Keratinocyte (primary cell): ENCODE results near the gene FBXW5. TPM values are rescaled to one million over a fixed set of nuclear protein-coding genes. Genes with fewer than 3 reads are reported as not detected.

Source experiments
- DNase-seq: peaks from one replicate; pipeline ENCODE4 v3.0.0-alpha.2; 2011; ENCODE audit warnings: low read depth, missing footprints, low spot score
- FAIRE-seq: peaks from 2 replicates; lab custom pipeline; 2011; peaks lifted over from hg19 to GRCh38; lab: Jason Lieb, UNC
- H2AFZ ChIP-seq: 2 replicates; pipeline ENCODE4 v1.6.0; 2012; ENCODE audit warnings: low read length, control low read depth, inconsistent platforms; ENCODE audit not compliant: control insufficient read depth
- H3K27ac ChIP-seq: 2 replicates; pipeline ENCODE4 v1.5.1; 2011; ENCODE audit warnings: low read length; ENCODE audit not compliant: control insufficient read depth, insufficient read depth
- H3K27me3 ChIP-seq: 3 replicates; pipeline ENCODE4 v1.6.0; 2011; ENCODE audit warnings: low read length; ENCODE audit not compliant: control insufficient read depth, insufficient read depth; ENCODE audit errors: extremely low read depth
- H3K36me3 ChIP-seq, 2 experiments: 2 replicates in 1 of 2; 3 replicates in 1 of 2; pipeline ENCODE4 v1.5.1; 2011; ENCODE audit warnings: low read length in 2 of 2, mild to moderate bottlenecking in 1 of 2; ENCODE audit not compliant: control insufficient read depth in 2 of 2, insufficient read depth in 2 of 2; ENCODE audit errors: extremely low read depth in 1 of 2
- H3K4me1 ChIP-seq: 3 replicates; pipeline ENCODE4 v1.5.1; 2011; ENCODE audit warnings: low read length; ENCODE audit not compliant: control insufficient read depth, insufficient read depth; ENCODE audit errors: extremely low read depth
- H3K4me2 ChIP-seq: 3 replicates; pipeline ENCODE4 v1.6.0; 2011; ENCODE audit warnings: low read depth, low read length; ENCODE audit not compliant: control insufficient read depth, insufficient read depth; ENCODE audit errors: extremely low read depth
- H3K4me3 ChIP-seq, 3 experiments: fragments of 200-600 bp in 1 of 3; sonication (generic) in 1 of 3; 2 replicates in 2 of 3; 3 replicates in 1 of 3; pipeline ENCODE4 v1.5.1; 2011 to 2016; ENCODE audit warnings: low read length in 3 of 3, mild to moderate bottlenecking in 3 of 3, control low read depth in 2 of 3, inconsistent platforms in 1 of 3, low read depth in 1 of 3, mixed read lengths in 1 of 3, mixed run types in 1 of 3, moderate library complexity in 1 of 3; ENCODE audit not compliant: control insufficient read depth in 2 of 3, insufficient read depth in 2 of 3; ENCODE audit errors: extremely low read depth in 1 of 3
- H3K79me2 ChIP-seq: 2 replicates; pipeline ENCODE4 v1.6.0; 2012; ENCODE audit warnings: low read length; ENCODE audit not compliant: control insufficient read depth, insufficient read depth
- H3K9ac ChIP-seq: 3 replicates; pipeline ENCODE4 v1.6.0; 2011; ENCODE audit warnings: low read length; ENCODE audit not compliant: control insufficient read depth, insufficient read depth; ENCODE audit errors: extremely low read depth
- H3K9me1 ChIP-seq: 3 replicates; pipeline ENCODE4 v1.6.0; 2011; ENCODE audit warnings: low read length; ENCODE audit not compliant: control insufficient read depth, insufficient read depth; ENCODE audit errors: extremely low read depth
- H3K9me3 ChIP-seq: 2 replicates; pipeline ENCODE4 v1.5.1; 2012; ENCODE audit warnings: low read depth, low read length; ENCODE audit not compliant: control insufficient read depth
- H4K20me1 ChIP-seq: 3 replicates; pipeline ENCODE4 v1.6.0; 2011; ENCODE audit warnings: low read length; ENCODE audit not compliant: control insufficient read depth, insufficient read depth; ENCODE audit errors: extremely low read depth
- EZH2 ChIP-seq: IDR thresholded peaks from one replicate; pipeline ENCODE4 v1.6.1; 2012; ENCODE audit warnings: inconsistent platforms, mild to moderate bottlenecking, low read length, moderate library complexity
- dilution Hi-C: fragments of 300-500 bp; cut with MboI; formaldehyde crosslinking; loops from one replicate; pipeline ENCODE4 v1.7.0; 2020; ENCODE audit warnings: low sequenced_read_pairs; ENCODE audit not compliant: extremely low pct_ligation_motif_present
- polyA plus RNA-seq, 5 experiments: library from polyadenylated mRNA; depleted of rRNA in 3 of 5; stranded (reverse) in 3 of 5; stranded (forward) in 1 of 5; unstranded in 1 of 5; fragments of >200 nt; gene quantifications; 1 replicate in 1 of 5; 2 replicates in 3 of 5; 3 replicates in 1 of 5; pipeline versions ENCODE4 v1.2.1 to v1.2.3, GENCODE V29; 2011 to 2012; ENCODE audit warnings: missing spikeins in 2 of 5, low read depth in 1 of 5, low replicate concordance in 1 of 5
- TF ChIP-seq, protein P1 (sequence below), 3 experiments: IDR thresholded peaks in 1 of 3; conservative IDR thresholded peaks in 1 of 3; optimal IDR thresholded peaks in 1 of 3; 2 replicates in 2 of 3; 3 replicates in 1 of 3; pipeline versions ENCODE3 to v1.5.1; 2011; ENCODE audit warnings: low read length in 3 of 3, mild to moderate bottlenecking in 3 of 3, moderate library complexity in 2 of 3, control low read depth in 1 of 3, inconsistent platforms in 1 of 3; ENCODE audit not compliant: insufficient read depth in 2 of 3; ENCODE audit errors: extremely low read depth in 1 of 3

The FBXW5 gene
- polyA plus RNA-seq, 1 donor (not counting 4 experiments of a cell fraction or from before 2014, with no cell fraction given) = 23.0 TPM

DNA sequence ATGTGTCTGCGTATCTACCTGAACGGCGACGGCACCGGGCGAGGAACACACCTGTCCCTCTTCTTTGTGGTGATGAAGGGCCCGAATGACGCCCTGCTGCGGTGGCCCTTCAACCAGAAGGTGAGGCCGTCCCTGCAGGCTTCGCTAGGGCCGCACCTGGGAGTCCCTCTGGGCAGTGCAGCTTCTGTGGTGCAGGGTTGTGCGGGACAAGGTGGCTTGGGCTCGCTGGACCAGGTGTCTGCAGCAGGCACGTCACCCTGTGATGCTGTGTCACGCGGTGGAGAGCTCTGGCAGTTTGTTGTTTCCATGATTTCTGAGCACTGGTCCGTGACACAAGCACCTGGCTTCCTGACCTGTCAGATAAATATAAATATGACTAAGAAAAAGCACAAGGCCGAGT lies 20.7 kb downstream of the FBXW5 start:
- H3K4me3 ChIP-seq = no peak overlapping the region
- H3K27me3 ChIP-seq = no peaks in the 10 kb centered on the region
- H3K4me2 ChIP-seq = no peak overlapping the region
- dilution Hi-C loops = no loop called here
- no peak overlapping the region for H3K27ac ChIP-seq
- peaks cover 30 to 46% of the 10 kb centered on the region in 2 experiments for H3K36me3 ChIP-seq
- no peaks in the 10 kb centered on the region for H4K20me1 ChIP-seq
- DNase-seq = no peak
- FAIRE-seq = no peak
- no peak overlapping the region for H2AFZ ChIP-seq
- H3K9me3 ChIP-seq = no peaks in the 10 kb centered on the region
- H3K79me2 ChIP-seq = no peaks in the 10 kb centered on the region
- H3K4me1 ChIP-seq = no peaks in the 10 kb centered on the region
- no peak overlapping the region for H3K9ac ChIP-seq
- H3K9me1 ChIP-seq = no peaks in the 10 kb centered on the region
- TF ChIP-seq EZH2 = no peak
- TF ChIP-seq, protein P1, sequence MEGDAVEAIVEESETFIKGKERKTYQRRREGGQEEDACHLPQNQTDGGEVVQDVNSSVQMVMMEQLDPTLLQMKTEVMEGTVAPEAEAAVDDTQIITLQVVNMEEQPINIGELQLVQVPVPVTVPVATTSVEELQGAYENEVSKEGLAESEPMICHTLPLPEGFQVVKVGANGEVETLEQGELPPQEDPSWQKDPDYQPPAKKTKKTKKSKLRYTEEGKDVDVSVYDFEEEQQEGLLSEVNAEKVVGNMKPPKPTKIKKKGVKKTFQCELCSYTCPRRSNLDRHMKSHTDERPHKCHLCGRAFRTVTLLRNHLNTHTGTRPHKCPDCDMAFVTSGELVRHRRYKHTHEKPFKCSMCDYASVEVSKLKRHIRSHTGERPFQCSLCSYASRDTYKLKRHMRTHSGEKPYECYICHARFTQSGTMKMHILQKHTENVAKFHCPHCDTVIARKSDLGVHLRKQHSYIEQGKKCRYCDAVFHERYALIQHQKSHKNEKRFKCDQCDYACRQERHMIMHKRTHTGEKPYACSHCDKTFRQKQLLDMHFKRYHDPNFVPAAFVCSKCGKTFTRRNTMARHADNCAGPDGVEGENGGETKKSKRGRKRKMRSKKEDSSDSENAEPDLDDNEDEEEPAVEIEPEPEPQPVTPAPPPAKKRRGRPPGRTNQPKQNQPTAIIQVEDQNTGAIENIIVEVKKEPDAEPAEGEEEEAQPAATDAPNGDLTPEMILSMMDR (optimal IDR thresholded peaks at IDR 0.05 in 1 of 3, IDR thresholded peaks at IDR 0.05 in 1 of 3, conservative IDR thresholded peaks at IDR 0.05 in 1 of 3; ENCODE audit: extremely low read depth in 1 of 3, insufficient read depth in 2 of 3, low read length in 3 of 3) = no peak

DNA sequence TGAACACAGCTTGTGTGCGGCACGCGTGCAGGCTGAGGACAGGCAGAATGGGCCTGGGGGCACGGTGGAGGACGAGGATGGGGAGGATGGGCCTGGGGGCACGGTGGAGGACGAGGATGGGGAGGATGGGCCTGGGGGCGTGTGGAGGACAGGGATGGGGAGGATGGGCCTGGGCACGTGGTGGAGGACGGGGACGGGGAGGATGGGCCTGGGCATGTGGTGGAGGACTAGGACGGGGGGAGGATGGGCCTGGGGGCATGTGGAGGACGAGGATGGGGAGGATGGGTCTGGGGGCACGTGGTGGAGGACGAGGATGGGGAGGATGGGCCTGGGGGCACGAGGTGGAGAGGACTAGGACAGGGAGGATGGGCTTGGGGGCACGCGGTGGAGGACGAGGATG lies 22.0 kb downstream of the FBXW5 start:
- H4K20me1 ChIP-seq = no peaks in the 10 kb centered on the region
- H3K27me3 ChIP-seq = no peaks in the 10 kb centered on the region
- no peak for TF ChIP-seq EZH2
- TF ChIP-seq, protein P1 (optimal IDR thresholded peaks at IDR 0.05 in 1 of 3, IDR thresholded peaks at IDR 0.05 in 1 of 3, conservative IDR thresholded peaks at IDR 0.05 in 1 of 3; ENCODE audit: extremely low read depth in 1 of 3, insufficient read depth in 2 of 3, low read length in 3 of 3) = no peak
- H3K4me2 ChIP-seq = no peak overlapping the region
- H3K27ac ChIP-seq = no peak overlapping the region
- H3K79me2 ChIP-seq = no peaks in the 10 kb centered on the region
- no peak for FAIRE-seq
- no peak overlapping the region for H3K4me3 ChIP-seq
- dilution Hi-C loops = no loop called here
- H3K9ac ChIP-seq = no peak overlapping the region
- H3K36me3 ChIP-seq = peaks cover 27 to 46% of the 10 kb centered on the region in 2 experiments
- no peaks in the 10 kb centered on the region for H3K9me3 ChIP-seq
- no peaks in the 10 kb centered on the region for H3K4me1 ChIP-seq
- H3K9me1 ChIP-seq = no peaks in the 10 kb centered on the region
- no peak overlapping the region for H2AFZ ChIP-seq
- DNase-seq = no peak
